HepG2 (cell line): ENCODE measurements around the gene AGRP. TPM values are rescaled to one million over a fixed set of nuclear protein-coding genes. Genes with fewer than 3 reads are reported as not detected.
A peak's percentile ranks its signal among the peaks of the same experiment; 100 is the strongest.

Source experiments
- AHR ChIP-seq: IDR thresholded peaks from 2 replicates; pipeline ENCODE4 v1.6.1; 2018; ENCODE audit warnings: missing genetic modification reagents, missing compliant biosample characterization
- ARNT ChIP-seq: fragments of 450-650 bp; IDR thresholded peaks from 2 replicates; pipeline ENCODE4 v1.6.1; 2017
- DMTF1 ChIP-seq: sonication (generic); formaldehyde crosslinking; IDR thresholded peaks from 2 replicates; pipeline ENCODE4 v1.4.0; 2020; ENCODE audit warnings: mild to moderate bottlenecking, missing genetic modification reagents
- GATAD1 ChIP-seq: IDR thresholded peaks from 2 replicates; pipeline ENCODE4 v1.6.1; 2016; ENCODE audit warnings: missing genetic modification reagents, missing compliant biosample characterization
- HOXA3 ChIP-seq: sonication (generic); formaldehyde crosslinking; IDR thresholded peaks from 2 replicates; pipeline ENCODE4 v1.5.0; 2020; ENCODE audit warnings: missing genetic modification reagents
- MEIS2 ChIP-seq: sonication (generic); formaldehyde crosslinking; IDR thresholded peaks from 2 replicates; pipeline ENCODE4 v1.9.0; 2021; ENCODE audit warnings: mild to moderate bottlenecking, missing genetic modification reagents
- MXD1 ChIP-seq: sonication (generic); formaldehyde crosslinking; IDR thresholded peaks from 2 replicates; pipeline ENCODE4 v1.4.0; 2020; ENCODE audit warnings: mild to moderate bottlenecking, missing genetic modification reagents
- NFKBIZ ChIP-seq: IDR thresholded peaks from 2 replicates; pipeline ENCODE4 v1.6.1; 2018; ENCODE audit warnings: missing genetic modification reagents, missing compliant biosample characterization
- SMARCE1 ChIP-seq: fragments of 450-650 bp; IDR thresholded peaks from 2 replicates; pipeline ENCODE4 v1.6.1; 2017; ENCODE audit warnings: borderline replicate concordance
- SNAPC2 ChIP-seq: sonication (generic); formaldehyde crosslinking; IDR thresholded peaks from 2 replicates; pipeline ENCODE4 v1.8.1; 2022; ENCODE audit warnings: mild to moderate bottlenecking, missing genetic modification reagents
- ZBTB39 ChIP-seq: sonication (generic); formaldehyde crosslinking; IDR thresholded peaks from 2 replicates; pipeline ENCODE4 v1.5.0; 2020; ENCODE audit warnings: missing genetic modification reagents
- ZBTB7A ChIP-seq: sonication (generic); formaldehyde crosslinking; IDR thresholded peaks from 2 replicates; pipeline ENCODE4 v1.8.0; 2022; ENCODE audit warnings: mild to moderate bottlenecking, missing genetic modification reagents
- ZFP90 ChIP-seq: sonication (generic); formaldehyde crosslinking; IDR thresholded peaks from 2 replicates; pipeline ENCODE4 v1.8.0; 2022; ENCODE audit warnings: missing genetic modification reagents, mild to moderate bottlenecking, inconsistent platforms, borderline replicate concordance
- ZNF143 ChIP-seq: sonication (generic); formaldehyde crosslinking; IDR thresholded peaks from 2 replicates; pipeline ENCODE4 v1.4.0; 2020; ENCODE audit warnings: missing genetic modification reagents
- ZNF24 ChIP-seq: fragments of 450-650 bp; IDR thresholded peaks from 2 replicates; pipeline ENCODE4 v1.6.1; 2017; ENCODE audit warnings: antibody characterized with exemption, mild to moderate bottlenecking
- ZNF30 ChIP-seq: sonication (generic); formaldehyde crosslinking; IDR thresholded peaks from 2 replicates; pipeline ENCODE4 v1.5.0; 2020; ENCODE audit warnings: mild to moderate bottlenecking, missing genetic modification reagents
- ZNF761 ChIP-seq: sonication (generic); formaldehyde crosslinking; conservative IDR thresholded peaks from 2 replicates; pipeline ENCODE4 v1.4.0; 2020; ENCODE audit warnings: mild to moderate bottlenecking, missing genetic modification reagents
- ZNF766 ChIP-seq: sonication (generic); formaldehyde crosslinking; IDR thresholded peaks from 2 replicates; pipeline ENCODE4 v1.5.0; 2020; ENCODE audit warnings: missing genetic modification reagents, borderline replicate concordance
- ZSCAN21 ChIP-seq: sonication (generic); formaldehyde crosslinking; IDR thresholded peaks from 2 replicates; pipeline ENCODE4 v1.8.0; 2022; ENCODE audit warnings: mild to moderate bottlenecking, missing genetic modification reagents, moderate library complexity, borderline replicate concordance
- polyA plus RNA-seq, 8 experiments: library from polyadenylated mRNA; depleted of rRNA in 3 of 8; stranded (reverse) in 7 of 8; unstranded in 1 of 8; fragments of >200 nt; fragmentation: Illumina TruSeq in 4 of 8; extraction: Trizol in 4 of 8; gene quantifications; 2 replicates each; pipeline versions ENCODE4 v1.2.1 to v1.2.3, GENCODE V29; 2011 to 2016; ENCODE audit warnings: low read depth in 4 of 8, missing spikeins in 1 of 8, mixed read lengths in 1 of 8; ENCODE audit not compliant: insufficient read depth in 1 of 8
- total RNA-seq, 5 experiments: library from RNA; depleted of rRNA; stranded (reverse); fragments of >200 nt; fragmentation: Illumina TruSeq; extraction: Trizol; gene quantifications; 2 replicates each; pipeline ENCODE4 v1.2.3, GENCODE V29; 2016; ENCODE audit warnings: low read depth in 1 of 5
- TF ChIP-seq, protein P1 (sequence below): sonication (generic); formaldehyde crosslinking; IDR thresholded peaks from 2 replicates; pipeline ENCODE4 v1.5.0; 2020; ENCODE audit warnings: mild to moderate bottlenecking, missing genetic modification reagents
- TF ChIP-seq, protein P2 (sequence below): IDR thresholded peaks from 2 replicates; pipeline ENCODE4 v1.6.1; 2016

The AGRP gene
- total and polyA plus RNA-seq, 2 of the 13 experiments (the other 11 are each of a cell fraction or from before 2014, with no cell fraction given), result not detected

GRCh38 chr16:67528870-67529581 lies 45.7 kb upstream of the AGRP start (continued):
- TF ChIP-seq ZNF24 (no peak), SMARCE1 (no peak), ZNF761 (no peak), MXD1 (CRISPR knock-in tag) (peak; percentile 37; the same call in 1 of the 2 replicates), ZBTB7A (CRISPR knock-in tag) (peak; percentile 43; the same call in 1 of the 2 replicates), ZNF143 (CRISPR knock-in tag) (no peak), MEIS2 (CRISPR knock-in tag) (0 out of 2 replicates have a peak, but pooled peaks have one; percentile 21), GATAD1 (CRISPR knock-in tag) (no peak), ZBTB39 (no peak), ZFP90 (CRISPR knock-in tag) (peak; percentile 57; the same call in 1 of the 2 replicates), NFKBIZ (CRISPR knock-in tag) (no peak), ARNT (no peak), AHR (0 out of 2 replicates have a peak, but pooled peaks have one; percentile 29), HOXA3 (CRISPR knock-in tag) (peak; percentile 48; the same call in 1 of the 2 replicates), SNAPC2 (CRISPR knock-in tag) (peak; percentile 89; the same call in 1 of the 2 replicates), DMTF1 (no peak; the same call in 1 of the 2 replicates), ZSCAN21 (CRISPR knock-in tag) (0 out of 2 replicates have a peak, but pooled peaks have one; percentile 50), ZNF766 (peak; percentile 74; the same call in 1 of the 2 replicates), ZNF30 (CRISPR knock-in tag) (no peak)
- TF ChIP-seq, protein P1, sequence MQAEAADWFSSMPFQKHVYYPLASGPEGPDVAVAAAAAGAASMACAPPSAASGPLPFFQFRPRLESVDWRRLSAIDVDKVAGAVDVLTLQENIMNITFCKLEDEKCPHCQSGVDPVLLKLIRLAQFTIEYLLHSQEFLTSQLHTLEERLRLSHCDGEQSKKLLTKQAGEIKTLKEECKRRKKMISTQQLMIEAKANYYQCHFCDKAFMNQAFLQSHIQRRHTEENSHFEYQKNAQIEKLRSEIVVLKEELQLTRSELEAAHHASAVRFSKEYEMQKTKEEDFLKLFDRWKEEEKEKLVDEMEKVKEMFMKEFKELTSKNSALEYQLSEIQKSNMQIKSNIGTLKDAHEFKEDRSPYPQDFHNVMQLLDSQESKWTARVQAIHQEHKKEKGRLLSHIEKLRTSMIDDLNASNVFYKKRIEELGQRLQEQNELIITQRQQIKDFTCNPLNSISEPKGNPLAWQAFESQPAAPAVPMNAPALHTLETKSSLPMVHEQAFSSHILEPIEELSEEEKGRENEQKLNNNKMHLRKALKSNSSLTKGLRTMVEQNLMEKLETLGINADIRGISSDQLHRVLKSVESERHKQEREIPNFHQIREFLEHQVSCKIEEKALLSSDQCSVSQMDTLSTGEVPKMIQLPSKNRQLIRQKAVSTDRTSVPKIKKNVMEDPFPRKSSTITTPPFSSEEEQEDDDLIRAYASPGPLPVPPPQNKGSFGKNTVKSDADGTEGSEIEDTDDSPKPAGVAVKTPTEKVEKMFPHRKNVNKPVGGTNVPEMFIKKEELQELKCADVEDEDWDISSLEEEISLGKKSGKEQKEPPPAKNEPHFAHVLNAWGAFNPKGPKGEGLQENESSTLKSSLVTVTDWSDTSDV, result peak; percentile 80
- TF ChIP-seq, protein P2, sequence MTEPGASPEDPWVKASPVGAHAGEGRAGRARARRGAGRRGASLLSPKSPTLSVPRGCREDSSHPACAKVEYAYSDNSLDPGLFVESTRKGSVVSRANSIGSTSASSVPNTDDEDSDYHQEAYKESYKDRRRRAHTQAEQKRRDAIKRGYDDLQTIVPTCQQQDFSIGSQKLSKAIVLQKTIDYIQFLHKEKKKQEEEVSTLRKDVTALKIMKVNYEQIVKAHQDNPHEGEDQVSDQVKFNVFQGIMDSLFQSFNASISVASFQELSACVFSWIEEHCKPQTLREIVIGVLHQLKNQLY (CRISPR knock-in tag), result no peak
